C4-2B (cell line): ENCODE results near the gene ZNF185.

Experiments
- CTCF ChIP-seq: fragments of 450-650 bp; conservative IDR thresholded peaks from 2 replicates; pipeline ENCODE4 v1.5.1; 2017; ENCODE audit warnings: mild to moderate bottlenecking
- ZFX ChIP-seq: fragments of 450-650 bp; IDR thresholded peaks from 2 replicates; pipeline ENCODE4 v1.6.1; 2017

GRCh38 chrX:152850465-152850864, 47.4 kb upstream of the ZNF185 start:
- TF ChIP-seq CTCF, result no peak
- TF ChIP-seq ZFX, result no peak
